Adrenal gland (tissue), 5 donors: ENCODE measurements around the gene IFITM1.

Experiments used
- POLR2A ChIP-seq, 2 donors: fragments of 450-650 bp; IDR thresholded peaks; one replicate each; pipeline ENCODE4 v1.6.1; 2017; ENCODE audit warnings: antibody characterized with exemption in 2 of 2, mild to moderate bottlenecking in 2 of 2, moderate library complexity in 1 of 2
- TF ChIP-seq, protein P1 (sequence below), 6 experiments: fragments of 450-650 bp in 4 of 6; fragments of 200-600 bp in 2 of 6; sonication (generic) in 1 of 6; IDR thresholded peaks; 1 replicate in 5 of 6; 2 replicates in 1 of 6; pipeline versions ENCODE4 v1.5.1 to v1.8.0; 2016 to 2021; ENCODE audit warnings: antibody characterized with exemption in 6 of 6, mild to moderate bottlenecking in 2 of 6, moderate library complexity in 1 of 6
- donor health status: DM: no; HTN: no; CAD: no.

GRCh38 chr11:346529-346928 is 32.7 kb downstream of the IFITM1 start:
- no peak for TF ChIP-seq POLR2A (IDR thresholded peaks at IDR 0.05)
- TF ChIP-seq, protein P1, sequence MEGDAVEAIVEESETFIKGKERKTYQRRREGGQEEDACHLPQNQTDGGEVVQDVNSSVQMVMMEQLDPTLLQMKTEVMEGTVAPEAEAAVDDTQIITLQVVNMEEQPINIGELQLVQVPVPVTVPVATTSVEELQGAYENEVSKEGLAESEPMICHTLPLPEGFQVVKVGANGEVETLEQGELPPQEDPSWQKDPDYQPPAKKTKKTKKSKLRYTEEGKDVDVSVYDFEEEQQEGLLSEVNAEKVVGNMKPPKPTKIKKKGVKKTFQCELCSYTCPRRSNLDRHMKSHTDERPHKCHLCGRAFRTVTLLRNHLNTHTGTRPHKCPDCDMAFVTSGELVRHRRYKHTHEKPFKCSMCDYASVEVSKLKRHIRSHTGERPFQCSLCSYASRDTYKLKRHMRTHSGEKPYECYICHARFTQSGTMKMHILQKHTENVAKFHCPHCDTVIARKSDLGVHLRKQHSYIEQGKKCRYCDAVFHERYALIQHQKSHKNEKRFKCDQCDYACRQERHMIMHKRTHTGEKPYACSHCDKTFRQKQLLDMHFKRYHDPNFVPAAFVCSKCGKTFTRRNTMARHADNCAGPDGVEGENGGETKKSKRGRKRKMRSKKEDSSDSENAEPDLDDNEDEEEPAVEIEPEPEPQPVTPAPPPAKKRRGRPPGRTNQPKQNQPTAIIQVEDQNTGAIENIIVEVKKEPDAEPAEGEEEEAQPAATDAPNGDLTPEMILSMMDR (IDR thresholded peaks at IDR 0.05), result no peak
